ENCODE data around the gene PPIP5K2. TPM values are rescaled to one million over a fixed set of nuclear protein-coding genes. Genes with fewer than 3 reads are reported as not detected.

The PPIP5K2 gene
- total and polyA plus RNA-seq, 7 donors = 4.5 to 11.0 (median 7.4) TPM

DNA sequence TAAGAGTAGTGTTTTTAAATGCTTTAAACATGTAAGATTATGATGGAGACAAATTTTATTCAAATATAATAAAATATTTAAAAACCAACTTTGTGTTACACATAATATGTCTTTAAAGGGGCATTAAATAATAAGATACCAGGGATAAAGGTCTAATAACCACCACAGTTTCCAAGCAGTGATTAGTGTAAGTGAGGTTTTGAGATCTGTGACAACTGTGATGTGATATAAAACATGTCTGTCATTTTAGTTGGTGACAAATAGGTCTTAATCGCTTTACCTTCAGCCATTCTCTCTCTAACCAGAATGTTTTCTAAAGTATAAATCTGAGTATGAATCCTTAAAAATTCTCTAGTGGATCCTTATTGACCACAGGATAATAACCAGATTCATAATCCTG is 28.1 kb downstream of the PPIP5K2 start:
- Histone ChIP-seq H3K9me3 (no peaks in the 10 kb centered on the region), H3K4me1 (no peaks in the 10 kb centered on the region), H3K4me3 (no peak overlapping the region), H3K27ac (no peak overlapping the region), H3K27me3 (ENCODE audit: insufficient read depth in 3 of 3, low read length in 2 of 3) (no peaks in the 10 kb centered on the region), H3K36me3 (ENCODE audit: insufficient read depth in 1 of 2, low read depth in 1 of 2) (peaks cover 0 to 52% of the 10 kb centered on the region in 2 donors)
- whole genome bisulfite sequencing, 3 donors = 92 to 100% (median 97%) methylated on average over 1 of the region's 1 CpG
- DNase-seq (no peak), ATAC-seq (no peak)
- intact Hi-C loops (cut with DNase I) = no loop called here
- TF ChIP-seq, protein P1, sequence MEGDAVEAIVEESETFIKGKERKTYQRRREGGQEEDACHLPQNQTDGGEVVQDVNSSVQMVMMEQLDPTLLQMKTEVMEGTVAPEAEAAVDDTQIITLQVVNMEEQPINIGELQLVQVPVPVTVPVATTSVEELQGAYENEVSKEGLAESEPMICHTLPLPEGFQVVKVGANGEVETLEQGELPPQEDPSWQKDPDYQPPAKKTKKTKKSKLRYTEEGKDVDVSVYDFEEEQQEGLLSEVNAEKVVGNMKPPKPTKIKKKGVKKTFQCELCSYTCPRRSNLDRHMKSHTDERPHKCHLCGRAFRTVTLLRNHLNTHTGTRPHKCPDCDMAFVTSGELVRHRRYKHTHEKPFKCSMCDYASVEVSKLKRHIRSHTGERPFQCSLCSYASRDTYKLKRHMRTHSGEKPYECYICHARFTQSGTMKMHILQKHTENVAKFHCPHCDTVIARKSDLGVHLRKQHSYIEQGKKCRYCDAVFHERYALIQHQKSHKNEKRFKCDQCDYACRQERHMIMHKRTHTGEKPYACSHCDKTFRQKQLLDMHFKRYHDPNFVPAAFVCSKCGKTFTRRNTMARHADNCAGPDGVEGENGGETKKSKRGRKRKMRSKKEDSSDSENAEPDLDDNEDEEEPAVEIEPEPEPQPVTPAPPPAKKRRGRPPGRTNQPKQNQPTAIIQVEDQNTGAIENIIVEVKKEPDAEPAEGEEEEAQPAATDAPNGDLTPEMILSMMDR (IDR thresholded peaks at IDR 0.05) = no peak

DNA sequence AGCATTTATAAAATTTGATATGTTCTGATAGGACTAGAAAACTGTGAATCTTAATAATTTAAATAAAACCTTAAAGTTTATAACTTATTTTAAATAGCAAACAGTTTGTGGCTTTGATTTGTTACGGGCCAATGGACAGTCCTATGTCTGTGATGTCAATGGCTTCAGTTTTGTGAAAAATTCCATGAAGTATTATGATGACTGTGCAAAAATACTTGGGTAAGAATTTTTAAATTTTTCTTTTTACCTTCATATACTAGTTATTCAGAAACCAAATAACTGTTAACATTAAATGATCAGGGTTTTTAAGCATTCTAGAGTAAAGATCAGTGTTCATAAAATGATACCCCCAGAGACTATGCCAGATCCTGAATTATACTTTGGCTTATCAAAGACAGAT is 31.1 kb downstream of the PPIP5K2 start:
- intact Hi-C loops (cut with DNase I) = no loop called here
- Histone ChIP-seq H3K9me3 (no peaks in the 10 kb centered on the region), H3K27me3 (ENCODE audit: insufficient read depth in 3 of 3, low read length in 2 of 3) (no peaks in the 10 kb centered on the region), H3K27ac (no peak overlapping the region), H3K36me3 (ENCODE audit: insufficient read depth in 1 of 2, low read depth in 1 of 2) (peaks cover 0 to 79% of the 10 kb centered on the region in 2 donors), H3K4me1 (no peaks in the 10 kb centered on the region), H3K4me3 (no peak overlapping the region)
- WGBS, 3 donors = 97 to 98% (median 97%) methylated on average over 1 of the region's 1 CpG
- TF ChIP-seq, protein P1 (IDR thresholded peaks at IDR 0.05) = no peak
- no peak for DNase-seq
- ATAC-seq = no peak

DNA sequence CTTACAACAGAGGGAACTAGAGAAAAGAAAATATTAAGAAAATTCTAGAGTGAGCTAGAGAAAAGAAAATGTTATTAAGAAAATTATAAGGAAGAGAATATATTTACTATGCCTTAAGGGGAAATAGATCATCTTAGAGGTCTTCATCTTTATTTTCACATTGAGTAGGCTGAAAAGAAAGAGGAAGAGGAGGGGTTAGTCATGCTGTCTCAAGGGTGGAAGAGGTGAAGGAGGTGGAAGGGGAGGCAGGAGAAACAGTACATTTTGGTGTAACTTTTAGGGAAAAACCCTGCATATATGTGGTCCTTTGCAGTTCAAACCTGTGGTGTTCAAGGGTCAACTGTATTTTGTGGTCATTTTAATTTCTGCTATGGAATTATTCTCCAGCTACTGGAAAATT is 46.6 kb downstream of the PPIP5K2 start:
- peaks cover 0 to 37% of the 10 kb centered on the region in 2 donors for H3K36me3 ChIP-seq (ENCODE audit: insufficient read depth in 1 of 2, low read depth in 1 of 2)
- H3K4me1 ChIP-seq = no peaks in the 10 kb centered on the region
- no peak overlapping the region for H3K27ac ChIP-seq
- H3K9me3 ChIP-seq = no peaks in the 10 kb centered on the region
- no peaks in the 10 kb centered on the region for H3K27me3 ChIP-seq (ENCODE audit: insufficient read depth in 3 of 3, low read length in 2 of 3)
- no peak for DNase-seq
- TF ChIP-seq, protein P1 (IDR thresholded peaks at IDR 0.05) = no peak
- H3K4me3 ChIP-seq = no peak overlapping the region
- no peak for ATAC-seq
- intact Hi-C loops (cut with DNase I) = no loop called here

DNA sequence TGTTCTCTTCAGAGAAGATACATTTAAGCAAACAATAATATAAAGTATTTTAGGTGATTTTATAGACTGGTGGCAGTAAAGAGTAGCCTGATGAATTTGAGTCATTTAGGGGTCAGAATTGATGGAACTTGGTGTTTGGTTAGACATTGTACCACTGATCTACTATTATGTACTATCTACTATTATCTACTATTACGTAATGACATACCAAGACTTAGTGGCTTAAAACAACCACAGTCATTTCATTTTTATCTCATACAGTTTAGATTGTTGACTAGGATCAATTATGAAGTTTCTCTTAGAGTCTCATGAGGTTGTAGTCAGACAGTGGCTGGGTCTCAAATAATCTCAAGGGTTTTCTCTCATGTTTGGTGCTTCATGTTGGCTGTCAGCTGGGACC is 54.0 kb downstream of the PPIP5K2 start:
- TF ChIP-seq, protein P1 (IDR thresholded peaks at IDR 0.05) = no peak
- Histone ChIP-seq H3K27ac (no peak overlapping the region), H3K9me3 (no peaks in the 10 kb centered on the region), H3K4me1 (no peaks in the 10 kb centered on the region), H3K27me3 (ENCODE audit: insufficient read depth in 3 of 3, low read length in 2 of 3) (no peaks in the 10 kb centered on the region), H3K36me3 (ENCODE audit: insufficient read depth in 1 of 2, low read depth in 1 of 2) (peaks cover 0 to 58% of the 10 kb centered on the region in 2 donors), H3K4me3 (no peak overlapping the region)
- DNase-seq (no peak), ATAC-seq (no peak)
- intact Hi-C loops (cut with DNase I) = no loop called here
- 96 to 100% (median 96%) methylated on average over 1 of the region's 1 CpG for WGBS, 3 donors

DNA sequence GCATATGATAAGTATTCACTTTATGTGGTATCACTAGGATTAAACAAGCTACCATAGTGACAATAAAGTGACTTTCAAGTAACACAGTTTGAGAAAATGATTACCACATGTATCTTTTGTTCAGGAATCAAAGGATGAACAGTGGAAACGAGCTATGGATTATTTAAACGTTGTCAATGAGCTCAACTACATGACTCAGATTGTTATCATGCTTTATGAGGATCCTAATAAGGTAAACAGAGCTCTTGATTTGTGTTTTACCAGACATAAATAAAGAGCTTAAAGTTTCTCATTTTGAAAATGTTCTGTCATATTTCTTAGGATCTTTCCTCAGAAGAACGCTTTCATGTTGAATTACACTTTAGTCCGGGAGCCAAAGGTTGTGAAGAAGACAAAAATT is 57.4 kb downstream of the PPIP5K2 start:
- no peak for ATAC-seq
- 76 to 81% (median 79%) methylated on average over 4 of the region's 4 CpGs for WGBS, 3 donors
- H3K36me3 ChIP-seq (ENCODE audit: insufficient read depth in 1 of 2, low read depth in 1 of 2) = peaks cover 0 to 91% of the 10 kb centered on the region in 2 donors
- intact Hi-C loops (cut with DNase I) = no loop called here
- no peaks in the 10 kb centered on the region for H3K27me3 ChIP-seq (ENCODE audit: insufficient read depth in 3 of 3, low read length in 2 of 3)
- no peak overlapping the region for H3K4me3 ChIP-seq
- no peak overlapping the region for H3K27ac ChIP-seq
- no peaks in the 10 kb centered on the region for H3K9me3 ChIP-seq
- DNase-seq = no peak
- H3K4me1 ChIP-seq = no peaks in the 10 kb centered on the region
- TF ChIP-seq, protein P1 (IDR thresholded peaks at IDR 0.05) = no peak

Measured in psoas muscle (tissue), 8 donors.